PC-3 (cell line): ENCODE results near the gene NDUFB3.

Experiments used
- CTCF ChIP-seq: fragments of 300-600 bp; sonication (generic); conservative IDR thresholded peaks from 2 replicates; pipeline ENCODE4 v1.5.1; 2017; ENCODE audit warnings: antibody characterized with exemption, low read depth, mild to moderate bottlenecking, low read length
- EZH2 ChIP-seq: fragments of 300-600 bp; sonication (generic); IDR thresholded peaks from one replicate; pipeline ENCODE4 v1.6.1; 2017; ENCODE audit warnings: antibody characterized with exemption, mild to moderate bottlenecking, low read length; ENCODE audit not compliant: unreplicated experiment

DNA sequence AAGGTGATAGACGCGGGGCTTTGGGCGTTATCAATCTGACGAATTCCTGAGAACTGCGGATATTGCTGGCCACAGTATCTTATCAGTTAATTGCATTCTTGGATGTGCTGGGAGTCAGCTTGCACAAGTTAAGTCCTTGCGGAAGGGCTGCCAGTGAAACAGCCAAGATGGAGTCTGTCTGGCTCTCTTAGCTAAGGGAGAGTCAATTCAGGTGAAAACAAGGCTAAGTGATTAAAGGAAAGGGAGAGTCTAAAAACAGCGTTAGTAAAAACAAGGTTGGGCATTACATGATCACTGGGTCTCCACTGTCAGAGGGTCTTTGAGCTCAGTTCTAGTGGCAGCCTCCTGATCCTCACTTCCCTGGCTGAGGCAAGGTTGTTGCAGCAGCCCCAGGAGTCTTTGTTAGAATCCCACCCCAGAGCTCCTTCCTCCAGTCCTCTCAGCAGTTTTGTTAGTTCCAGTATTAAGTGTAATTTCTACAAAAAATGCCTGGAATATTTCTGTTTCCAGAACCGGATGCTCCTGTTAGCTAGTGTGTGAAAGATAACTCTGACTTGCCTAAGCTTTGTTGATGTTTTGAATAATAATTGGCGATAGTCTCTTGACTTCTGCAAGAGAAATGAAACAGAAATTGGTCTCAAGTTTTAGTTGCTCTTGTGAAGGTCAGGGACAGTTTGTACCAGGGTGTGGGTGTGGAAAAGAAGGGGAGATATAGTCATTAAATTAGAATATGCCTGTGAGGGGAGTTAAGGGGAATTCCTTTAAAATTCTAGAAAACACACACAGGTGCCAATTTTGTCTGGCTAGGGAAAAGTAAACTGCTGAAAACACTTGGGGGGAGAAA, 54.7 kb downstream of the NDUFB3 start:
- TF ChIP-seq EZH2 (no peak), CTCF (no peak)
